ENCODE data around the gene LRRFIP1. TPM values are rescaled to one million over a fixed set of nuclear protein-coding genes. Genes with fewer than 3 reads are reported as not detected.
A peak's percentile ranks its signal among the peaks of the same experiment; 100 is the strongest.

Gene LRRFIP1
- total and polyA plus RNA-seq, 2 of the 13 experiments (the other 11 are each of a cell fraction or from before 2014, with no cell fraction given), result 15.9 to 40.5 TPM

DNA sequence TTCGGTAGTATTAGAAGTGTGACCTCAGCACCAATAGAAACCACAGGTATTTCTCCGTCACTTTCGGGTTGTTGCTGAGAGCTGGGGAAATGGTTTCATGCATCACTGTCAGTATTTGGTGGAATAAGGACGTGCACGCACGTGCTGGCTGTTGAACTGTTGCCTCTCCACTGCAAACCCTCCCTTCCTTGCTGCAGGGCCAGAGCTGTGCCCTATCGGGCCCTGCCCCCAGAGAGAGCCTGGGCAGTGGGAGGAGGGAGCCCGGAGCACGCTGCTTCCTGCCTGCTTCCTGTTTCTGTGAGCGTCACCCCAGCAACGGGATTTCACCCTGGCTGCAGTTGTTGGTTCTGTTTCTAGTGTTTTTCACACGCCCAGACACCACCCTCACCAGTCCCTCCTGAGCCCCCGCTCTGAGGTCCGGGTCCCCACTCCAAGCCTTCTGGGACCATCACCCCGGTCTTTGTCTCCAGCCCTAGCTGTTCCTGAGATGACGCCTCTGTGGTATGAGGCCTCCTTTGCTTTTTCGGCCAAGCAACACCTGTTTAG lies 47.4 kb downstream of the LRRFIP1 start (continued):
- no peak for TF ChIP-seq LRRFIP1 (CRISPR knock-in tag; conservative IDR thresholded peaks at IDR 0.05)
- TF ChIP-seq ZNF407 (CRISPR knock-in tag; IDR thresholded peaks at IDR 0.05; ENCODE audit: not compliant biosample characterization), result peak; percentile 84
- peak; percentile 62; the same call in 1 of the 2 replicates for TF ChIP-seq ZBTB7A (CRISPR knock-in tag; IDR thresholded peaks at IDR 0.05)
- no peak for TF ChIP-seq ZZZ3 (CRISPR knock-in tag; IDR thresholded peaks at IDR 0.05; ENCODE audit: borderline replicate concordance)
- peak; percentile 71; the same call in 1 of the 2 replicates for TF ChIP-seq MEF2D (CRISPR knock-in tag; IDR thresholded peaks at IDR 0.05)
- TF ChIP-seq ZNF83 (CRISPR knock-in tag; IDR thresholded peaks at IDR 0.05; ENCODE audit: borderline replicate concordance), result 0 out of 2 replicates have a peak, but pooled peaks have one; percentile 52
- TF ChIP-seq PHF8 (CRISPR knock-in tag; IDR thresholded peaks at IDR 0.05), result peak; percentile 32; the same call in 1 of the 2 replicates
- TF ChIP-seq, protein P1, sequence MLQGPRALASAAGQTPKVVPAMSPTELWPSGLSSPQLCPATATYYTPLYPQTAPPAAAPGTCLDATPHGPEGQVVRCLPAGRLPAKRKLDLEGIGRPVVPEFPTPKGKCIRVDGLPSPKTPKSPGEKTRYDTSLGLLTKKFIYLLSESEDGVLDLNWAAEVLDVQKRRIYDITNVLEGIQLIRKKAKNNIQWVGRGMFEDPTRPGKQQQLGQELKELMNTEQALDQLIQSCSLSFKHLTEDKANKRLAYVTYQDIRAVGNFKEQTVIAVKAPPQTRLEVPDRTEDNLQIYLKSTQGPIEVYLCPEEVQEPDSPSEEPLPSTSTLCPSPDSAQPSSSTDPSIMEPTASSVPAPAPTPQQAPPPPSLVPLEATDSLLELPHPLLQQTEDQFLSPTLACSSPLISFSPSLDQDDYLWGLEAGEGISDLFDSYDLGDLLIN (CRISPR knock-in tag; IDR thresholded peaks at IDR 0.05; ENCODE audit: borderline replicate concordance), result peak; percentile 34; the same call in 1 of the 2 replicates
- TF ChIP-seq ZNF670 (CRISPR knock-in tag; IDR thresholded peaks at IDR 0.05; ENCODE audit: borderline replicate concordance), result no peak
- no peak for TF ChIP-seq SUZ12 (IDR thresholded peaks at IDR 0.05; ENCODE audit: low read depth, low read length)
- no peak for TF ChIP-seq ZFAT (CRISPR knock-in tag; conservative IDR thresholded peaks at IDR 0.05)
- peak; percentile 56; the same call in 1 of the 2 replicates for TF ChIP-seq SMAD3 (CRISPR knock-in tag; IDR thresholded peaks at IDR 0.05)
- no peak for TF ChIP-seq TEAD2 (CRISPR knock-in tag; IDR thresholded peaks at IDR 0.05)
- TF ChIP-seq SSRP1 (CRISPR knock-in tag; IDR thresholded peaks at IDR 0.05), result no peak
- no peak for TF ChIP-seq TSC22D2 (CRISPR knock-in tag; IDR thresholded peaks at IDR 0.05; ENCODE audit: borderline replicate concordance)
- TF ChIP-seq MXD3 (CRISPR knock-in tag; IDR thresholded peaks at IDR 0.05), result peak; percentile 24; the same call in 1 of the 2 replicates
- peak; percentile 51 for TF ChIP-seq RXRA (CRISPR knock-in tag; IDR thresholded peaks at IDR 0.05)
- no peak for TF ChIP-seq RBFOX2 (IDR thresholded peaks at IDR 0.05; ENCODE audit: low read depth, low read length)

All from HepG2 (cell line).